OCI-LY1 (cell line): ENCODE results near the gene GABRG3.

Experiments used
- H2AFZ ChIP-seq: fragments of 200-600 bp; sonication (generic), shearing (Covaris generic); 2 replicates; pipeline ENCODE4 v1.6.0; 2014; ENCODE audit warnings: antibody characterized with exemption, mild to moderate bottlenecking, low read length
- H3F3A ChIP-seq: fragments of 200-600 bp; sonication (generic), shearing (Covaris generic); 2 replicates; pipeline ENCODE4 v1.6.0; 2014; ENCODE audit warnings: mild to moderate bottlenecking, antibody characterized with exemption, low read length, moderate library complexity; ENCODE audit not compliant: insufficient read depth
- H3K27ac ChIP-seq: fragments of 200-600 bp; sonication (generic); 2 replicates; pipeline ENCODE4 v1.5.1; 2014; ENCODE audit warnings: low read length, mixed run types, mild to moderate bottlenecking, low read depth; ENCODE audit not compliant: poor library complexity, severe bottlenecking
- H3K27me3 ChIP-seq: fragments of 200-600 bp; sonication (generic); 2 replicates; pipeline ENCODE4 v1.6.0; 2014; ENCODE audit warnings: antibody characterized with exemption, mild to moderate bottlenecking, low read length, moderate library complexity; ENCODE audit not compliant: insufficient read depth
- H3K36me3 ChIP-seq: fragments of 200-600 bp; sonication (generic); 2 replicates; pipeline ENCODE4 v1.6.1; 2014; ENCODE audit warnings: mild to moderate bottlenecking, antibody characterized with exemption, low read length, moderate library complexity, mixed read lengths; ENCODE audit not compliant: insufficient read depth
- H3K4me1 ChIP-seq: fragments of 200-600 bp; sonication (generic); 2 replicates; pipeline ENCODE4 v1.5.1; 2014; ENCODE audit warnings: mild to moderate bottlenecking, low read length, moderate library complexity; ENCODE audit not compliant: insufficient read depth, severe bottlenecking
- H3K4me2 ChIP-seq: fragments of 200-600 bp; sonication (generic), shearing (Covaris generic); 2 replicates; pipeline ENCODE4 v1.6.1; 2014; ENCODE audit warnings: low read length
- H3K4me3 ChIP-seq: fragments of 200-600 bp; sonication (generic); 2 replicates; pipeline ENCODE4 v1.5.1; 2014; ENCODE audit warnings: low read length, low read depth, mild to moderate bottlenecking, mixed read lengths; ENCODE audit not compliant: poor library complexity, severe bottlenecking
- H3K79me2 ChIP-seq: fragments of 200-600 bp; shearing (Covaris generic); 2 replicates; pipeline ENCODE4 v1.6.1; 2016; ENCODE audit warnings: mixed run types, low read length, mixed read lengths; ENCODE audit not compliant: insufficient read depth
- H3K9ac ChIP-seq: fragments of 200-600 bp; sonication (generic), shearing (Covaris generic); 2 replicates; pipeline ENCODE4 v1.6.1; 2014; ENCODE audit warnings: mild to moderate bottlenecking, low read length, mixed read lengths
- H3K9me2 ChIP-seq: fragments of 200-600 bp; sonication (generic), shearing (Covaris generic); 2 replicates; pipeline ENCODE4 v1.6.1; 2014; ENCODE audit warnings: low read depth, mild to moderate bottlenecking, low read length, mixed read lengths
- H3K9me3 ChIP-seq: fragments of 200-600 bp; shearing (Covaris generic); 2 replicates; pipeline ENCODE4 v1.6.1; 2014; ENCODE audit warnings: low read length, mixed read lengths
- H4K20me1 ChIP-seq: fragments of 200-600 bp; sonication (generic), shearing (Covaris generic); 2 replicates; pipeline ENCODE4 v1.6.0; 2016; ENCODE audit warnings: mild to moderate bottlenecking, low read length; ENCODE audit not compliant: insufficient read depth
- CTCF ChIP-seq: fragments of 200-600 bp; sonication (generic), shearing (Covaris generic); IDR thresholded peaks from 2 replicates; pipeline ENCODE4 v1.5.1; 2017; ENCODE audit warnings: mild to moderate bottlenecking, antibody characterized with exemption, low read length, moderate library complexity, mixed read lengths
- EZH2 ChIP-seq: fragments of 200-600 bp; sonication (generic), shearing (Covaris generic); IDR thresholded peaks from 2 replicates; pipeline ENCODE4 v1.8.0; 2017; ENCODE audit warnings: borderline replicate concordance, mixed run types, mild to moderate bottlenecking, antibody characterized with exemption, low read length, moderate library complexity, mixed read lengths

The GABRG3 gene

GRCh38 chr15:27454281-27455075 lies 483.5 kb downstream of the GABRG3 start:
- Histone ChIP-seq H3K9me2 (no peaks in the 10 kb centered on the region), H3K27ac (no peak overlapping the region)

GRCh38 chr15:27456807-27457206 lies 485.8 kb downstream of the GABRG3 start:
- no peak overlapping the region for H3K9ac ChIP-seq
- no peaks in the 10 kb centered on the region for H3K4me1 ChIP-seq
- H3K9me2 ChIP-seq: no peaks in the 10 kb centered on the region
- no peaks in the 10 kb centered on the region for H3K9me3 ChIP-seq
- no peak overlapping the region for H2AFZ ChIP-seq
- no peaks in the 10 kb centered on the region for H3F3A ChIP-seq
- TF ChIP-seq EZH2: no peak
- TF ChIP-seq CTCF: no peak
- no peak overlapping the region for H3K4me3 ChIP-seq
- no peaks in the 10 kb centered on the region for H3K79me2 ChIP-seq
- no peaks in the 10 kb centered on the region for H4K20me1 ChIP-seq
- H3K4me2 ChIP-seq: no peak overlapping the region
- no peak overlapping the region for H3K27ac ChIP-seq
- H3K36me3 ChIP-seq: no peaks in the 10 kb centered on the region
- no peaks in the 10 kb centered on the region for H3K27me3 ChIP-seq

More at GRCh38 chr15:27454281-27455075, 483.5 kb downstream of the GABRG3 start:
- Histone ChIP-seq H3K4me2 (no peak overlapping the region), H4K20me1 (no peaks in the 10 kb centered on the region), H3K36me3 (no peaks in the 10 kb centered on the region), H3K27me3 (no peaks in the 10 kb centered on the region), H3K9ac (no peak overlapping the region), H3F3A (no peaks in the 10 kb centered on the region), H3K4me3 (no peak overlapping the region), H3K79me2 (no peaks in the 10 kb centered on the region), H2AFZ (no peak overlapping the region), H3K4me1 (no peaks in the 10 kb centered on the region), H3K9me3 (no peaks in the 10 kb centered on the region)
- TF ChIP-seq CTCF: no peak
- TF ChIP-seq EZH2: no peak

GRCh38 chr15:27457766-27458165 lies 486.8 kb downstream of the GABRG3 start:
- no peaks in the 10 kb centered on the region for H3K79me2 ChIP-seq
- H3K9me2 ChIP-seq: no peaks in the 10 kb centered on the region
- no peak for TF ChIP-seq CTCF
- no peak for TF ChIP-seq EZH2
- no peaks in the 10 kb centered on the region for H3K4me1 ChIP-seq
- H4K20me1 ChIP-seq: no peaks in the 10 kb centered on the region
- no peak overlapping the region for H2AFZ ChIP-seq
- no peaks in the 10 kb centered on the region for H3K9me3 ChIP-seq
- no peaks in the 10 kb centered on the region for H3K27me3 ChIP-seq
- no peak overlapping the region for H3K27ac ChIP-seq
- no peak overlapping the region for H3K4me2 ChIP-seq
- no peaks in the 10 kb centered on the region for H3F3A ChIP-seq
- H3K36me3 ChIP-seq: no peaks in the 10 kb centered on the region
- H3K4me3 ChIP-seq: no peak overlapping the region
- H3K9ac ChIP-seq: no peak overlapping the region
